Hematopoietic multipotent progenitor cell treated with erythropoietin and hydrocortisone succinate and interleukin-3 and kit ligand, for 4 days (in vitro differentiated cells): ENCODE data around the gene RPH3AL.
"Not testable (repeated sequence)": the region's sequence is repeated elsewhere in the genome, so short reads cannot be mapped to it uniquely, and the experiment has no call there.

ENCODE experiments used
- DNase-seq: peaks from one replicate; pipeline ENCODE4 v3.0.0-alpha.2; 2015

Gene RPH3AL

DNA sequence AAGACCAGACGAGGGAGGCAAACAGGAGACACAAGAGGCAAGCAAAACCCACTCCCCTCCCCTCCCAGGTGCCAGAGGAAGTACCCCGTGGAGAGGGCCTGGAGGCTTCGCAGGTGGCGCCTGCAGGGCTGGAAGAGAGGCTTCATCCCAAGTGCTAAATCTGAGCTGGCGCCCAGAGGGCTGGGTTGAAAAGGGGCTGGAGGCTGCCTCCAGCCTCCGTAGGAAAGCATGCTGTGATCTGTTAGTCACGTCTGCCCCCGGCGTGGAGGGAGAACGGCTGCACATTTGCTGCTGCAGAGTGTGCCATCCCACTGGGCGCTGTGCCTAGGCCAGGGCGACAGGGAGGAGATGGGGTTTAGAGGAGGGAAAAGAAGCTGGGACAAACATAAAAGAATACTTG is 16.9 kb downstream of the RPH3AL start:
- DNase-seq: no peak

DNA sequence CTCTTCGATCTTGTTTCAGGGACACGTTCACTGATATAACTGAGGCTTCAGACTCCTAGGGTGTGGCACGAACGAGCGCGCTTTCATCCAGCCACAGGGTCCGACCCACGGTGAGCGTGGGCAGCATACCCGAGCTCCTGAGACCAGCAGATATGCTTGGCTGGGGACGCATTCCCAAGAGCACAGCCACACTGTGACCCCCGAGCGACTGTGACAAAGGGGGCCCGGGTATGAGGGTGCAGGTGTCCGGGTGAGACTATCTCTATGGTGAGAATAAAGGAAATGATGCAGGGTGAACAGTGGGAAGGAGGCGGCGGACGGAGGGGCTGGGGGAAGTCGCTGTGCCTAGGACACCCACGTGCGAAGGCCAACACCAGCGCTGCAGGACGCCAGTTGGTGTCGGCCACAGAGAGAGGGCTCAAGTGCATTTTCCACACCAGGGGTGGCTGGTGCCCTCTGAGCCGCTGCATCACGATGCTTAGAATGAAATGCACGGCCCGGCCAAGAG is 17.6 kb downstream of the RPH3AL start:
- peak; percentile 51 for DNase-seq

DNA sequence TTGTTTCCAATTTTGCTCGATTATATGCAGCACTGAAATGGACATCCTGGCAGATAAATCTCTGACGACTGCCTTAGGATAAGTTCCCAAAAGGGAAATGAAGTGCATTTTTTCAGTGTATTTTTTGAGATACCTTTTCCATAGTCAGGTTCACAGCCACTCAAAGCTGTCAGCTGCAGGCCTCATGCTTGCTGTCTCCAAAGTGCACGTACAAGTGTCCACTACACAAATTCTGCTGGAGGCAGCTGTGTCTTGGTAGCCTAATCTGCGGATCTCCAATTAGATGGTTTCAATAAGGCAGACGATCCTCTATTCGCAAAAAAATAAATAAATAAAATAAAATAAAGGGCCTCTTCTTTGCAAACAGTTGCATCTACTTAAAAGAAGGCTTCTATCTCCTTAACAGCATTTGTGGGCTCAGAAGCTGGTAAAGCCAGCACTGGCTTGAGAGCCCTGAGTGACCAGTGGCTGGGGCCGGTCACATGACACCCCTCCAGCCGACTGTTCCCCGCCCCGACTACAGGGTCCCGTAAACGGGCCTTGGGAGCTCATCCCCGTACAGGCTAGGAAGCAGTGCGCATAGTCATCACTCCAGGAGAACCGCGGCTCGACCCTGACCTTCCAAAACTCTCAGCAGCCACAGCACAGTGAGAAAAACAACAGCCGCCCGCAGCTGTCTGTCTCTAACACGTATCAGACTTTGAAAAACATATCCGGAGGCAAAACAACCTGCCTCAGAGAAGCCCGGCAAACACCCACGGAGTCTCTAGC is 18.8 kb downstream of the RPH3AL start:
- DNase-seq: peak; percentile 15

DNA sequence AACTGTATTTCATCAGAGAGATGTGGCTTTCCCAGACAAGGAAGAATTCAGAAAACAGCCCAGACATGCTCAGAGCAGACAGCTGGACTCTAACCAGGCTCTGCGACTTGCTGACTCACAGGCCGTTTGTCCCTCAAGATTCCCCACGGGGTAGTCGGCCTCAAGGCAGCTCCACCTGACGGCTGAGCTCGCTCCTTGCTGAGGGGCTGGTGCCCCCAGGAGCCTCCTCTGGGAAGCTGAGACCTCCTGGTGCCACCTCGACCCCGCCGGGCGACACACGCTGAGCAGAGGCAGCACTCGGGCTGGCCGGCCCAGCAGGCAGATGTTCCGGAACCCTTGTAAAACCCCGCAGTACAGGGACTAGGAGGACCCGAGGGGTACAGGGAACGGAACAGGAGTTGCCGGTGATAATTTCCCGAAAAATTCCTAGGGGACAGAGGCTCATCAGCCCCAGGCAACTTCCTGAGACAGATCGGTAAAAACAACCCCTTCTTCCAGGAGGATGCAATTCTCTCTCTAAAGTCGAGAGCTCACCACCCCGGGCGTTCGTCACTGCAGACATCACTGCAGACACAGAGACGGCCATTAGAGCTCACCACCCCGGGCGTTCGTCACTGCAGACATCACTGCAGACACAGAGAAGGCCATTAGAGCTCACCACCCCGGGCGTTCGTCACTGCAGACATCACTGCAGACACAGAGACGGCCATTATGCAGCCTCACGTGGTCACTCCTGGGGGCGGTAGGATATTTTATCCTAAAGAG is 19.9 kb downstream of the RPH3AL start:
- no peak for DNase-seq

DNA sequence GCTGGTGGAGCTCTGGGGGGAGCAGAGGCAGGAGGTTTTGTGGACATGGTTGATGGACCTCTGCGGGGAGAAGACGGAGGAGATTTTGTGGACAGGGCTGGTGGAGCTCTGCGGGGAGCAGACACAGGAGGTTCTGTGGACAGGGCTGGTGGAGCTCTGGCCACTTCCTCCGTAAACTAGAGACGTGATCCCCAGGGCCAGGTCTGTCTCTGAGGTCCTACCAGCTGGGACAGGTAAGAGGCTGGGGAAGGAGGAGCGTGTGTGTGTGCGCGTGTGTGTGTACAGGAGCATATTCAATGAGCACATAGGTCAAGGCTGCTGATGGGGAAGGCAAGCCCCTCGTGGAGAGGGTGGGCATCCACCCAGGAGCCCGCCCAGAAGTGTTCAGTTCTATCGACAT is 20.6 kb downstream of the RPH3AL start:
- DNase-seq: no peak

DNA sequence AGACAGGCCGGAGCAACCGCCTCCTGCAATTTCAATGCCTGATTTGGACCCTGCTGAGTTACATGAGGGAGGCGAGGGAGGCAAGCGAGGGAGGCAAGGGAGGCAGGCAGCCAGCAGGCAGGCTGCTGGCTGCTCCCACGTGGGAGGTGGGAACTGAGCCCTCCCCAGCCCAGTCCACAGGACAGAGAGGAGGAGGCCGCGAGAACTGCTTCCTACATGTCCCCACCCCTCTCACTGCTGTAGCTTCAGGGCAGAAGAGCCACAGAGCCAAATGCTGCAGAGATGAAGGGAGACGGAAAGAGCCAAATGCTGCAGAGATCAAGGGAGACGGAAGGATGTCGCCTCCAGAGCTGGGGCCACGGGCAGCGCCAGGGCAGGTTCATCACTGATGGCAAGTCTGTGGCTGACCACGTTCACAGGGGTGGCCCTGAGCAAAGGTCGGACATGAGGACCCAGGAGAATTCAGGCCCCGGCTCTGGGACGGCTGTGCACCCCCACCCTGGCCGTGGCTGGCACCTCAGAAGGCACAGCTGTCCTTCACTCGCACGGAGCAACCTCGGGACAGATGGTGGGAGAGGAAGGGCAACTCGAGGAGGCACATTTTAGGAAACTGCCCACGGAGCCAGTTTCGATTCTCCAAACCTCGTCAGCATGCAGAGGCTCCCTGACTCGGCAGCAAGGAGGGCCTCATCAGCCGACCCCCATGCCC is 21.5 kb downstream of the RPH3AL start:
- no peak for DNase-seq

DNA sequence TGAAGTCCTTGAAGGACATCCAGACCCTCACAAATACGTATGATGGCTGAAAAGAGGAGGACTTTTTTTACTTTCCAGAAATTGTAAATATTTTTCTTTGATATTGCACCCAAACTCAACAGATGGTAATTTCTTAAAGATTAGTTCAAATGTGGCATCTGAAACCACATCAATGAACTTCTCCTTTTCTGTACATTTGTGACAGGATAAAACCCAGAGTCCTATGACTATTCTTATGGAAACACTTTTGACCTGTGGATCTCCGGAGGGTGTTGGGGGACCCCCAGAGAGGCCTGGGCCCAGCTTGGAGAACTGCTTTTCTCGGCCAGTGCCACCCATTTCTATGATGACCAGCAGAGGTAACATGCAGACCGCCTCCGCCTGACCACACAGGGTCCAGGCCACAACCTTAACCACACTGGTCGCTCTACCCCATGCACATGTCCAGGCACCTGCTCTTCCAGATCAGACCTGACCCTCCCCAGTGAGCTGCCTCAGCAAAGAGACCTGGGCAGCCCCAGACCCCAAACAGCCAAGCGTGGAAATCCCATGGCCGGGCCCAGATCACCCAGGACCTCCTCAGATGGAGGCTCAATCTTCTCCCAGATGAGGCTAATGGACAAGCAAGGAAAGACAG is 22.7 kb downstream of the RPH3AL start:
- DNase-seq: peak; percentile 78

DNA sequence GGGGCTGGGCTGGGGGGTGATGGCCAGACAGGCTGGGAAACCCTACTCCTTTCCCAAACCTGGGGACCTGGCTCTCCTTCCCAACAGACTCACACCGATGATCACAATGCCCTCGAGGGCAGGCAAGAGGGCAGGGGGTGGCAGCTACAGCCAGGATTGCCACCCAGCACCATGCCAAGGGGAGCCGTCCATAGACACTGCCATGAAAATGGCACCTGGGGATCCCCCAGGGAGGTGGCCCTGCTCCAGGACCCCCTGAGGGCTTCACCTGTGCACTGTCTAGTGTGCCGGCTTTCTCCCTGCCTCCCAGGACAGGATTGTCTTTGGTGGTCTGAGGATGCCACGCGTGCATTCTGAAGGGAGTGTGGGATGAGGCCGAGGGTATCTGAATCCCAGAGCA is 24.6 kb downstream of the RPH3AL start:
- no peak for DNase-seq

DNA sequence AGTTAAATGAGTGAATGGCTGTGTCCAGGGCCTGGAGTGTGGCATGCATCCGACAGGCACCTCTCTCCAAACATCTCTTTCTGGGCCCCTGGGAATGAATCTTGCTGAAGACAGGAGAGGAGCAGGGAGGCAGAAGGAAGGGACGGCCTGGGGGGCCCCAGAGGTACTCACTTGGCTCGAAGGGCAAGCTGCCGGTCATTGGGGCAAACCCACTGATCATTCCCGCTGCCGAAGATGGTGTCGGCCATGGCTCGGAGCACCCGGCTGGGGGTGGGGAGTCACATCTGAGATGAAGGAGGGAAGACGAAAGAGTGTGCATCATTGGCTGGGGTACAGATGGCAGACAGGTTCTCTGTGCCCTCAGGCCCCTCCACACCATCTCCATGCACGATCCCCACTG is 25.3 kb downstream of the RPH3AL start:
- DNase-seq: no peak

DNA sequence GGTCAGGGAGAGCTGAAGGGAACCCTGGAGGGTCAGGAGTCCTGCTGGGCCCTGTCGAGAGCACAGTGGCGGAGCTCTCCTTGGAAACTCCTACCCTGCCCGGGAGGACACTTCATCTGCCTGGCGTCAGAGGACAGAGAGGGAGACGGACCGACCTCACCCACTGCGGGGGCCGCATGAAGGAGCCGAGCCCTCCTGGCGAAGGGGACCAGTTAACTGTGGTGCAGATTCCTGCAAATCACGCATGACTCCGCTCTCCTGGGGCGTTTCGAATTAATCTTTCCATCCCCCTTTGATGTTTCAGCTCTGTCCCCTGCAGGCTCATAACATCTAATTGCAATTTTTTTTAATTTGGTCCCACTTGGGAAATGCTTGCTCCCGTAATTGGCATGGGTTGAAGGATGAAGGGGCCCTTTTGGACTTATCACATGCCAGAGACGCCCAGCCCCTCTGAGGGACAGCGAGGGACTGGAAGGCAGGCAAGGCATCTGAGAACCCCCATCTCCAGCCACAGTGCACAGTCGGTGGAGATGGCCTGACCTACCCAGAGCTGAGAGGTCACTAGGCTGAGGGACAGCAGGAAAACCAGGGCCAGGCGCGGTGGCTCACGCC is 26.5 kb downstream of the RPH3AL start:
- DNase-seq: no peak

DNA sequence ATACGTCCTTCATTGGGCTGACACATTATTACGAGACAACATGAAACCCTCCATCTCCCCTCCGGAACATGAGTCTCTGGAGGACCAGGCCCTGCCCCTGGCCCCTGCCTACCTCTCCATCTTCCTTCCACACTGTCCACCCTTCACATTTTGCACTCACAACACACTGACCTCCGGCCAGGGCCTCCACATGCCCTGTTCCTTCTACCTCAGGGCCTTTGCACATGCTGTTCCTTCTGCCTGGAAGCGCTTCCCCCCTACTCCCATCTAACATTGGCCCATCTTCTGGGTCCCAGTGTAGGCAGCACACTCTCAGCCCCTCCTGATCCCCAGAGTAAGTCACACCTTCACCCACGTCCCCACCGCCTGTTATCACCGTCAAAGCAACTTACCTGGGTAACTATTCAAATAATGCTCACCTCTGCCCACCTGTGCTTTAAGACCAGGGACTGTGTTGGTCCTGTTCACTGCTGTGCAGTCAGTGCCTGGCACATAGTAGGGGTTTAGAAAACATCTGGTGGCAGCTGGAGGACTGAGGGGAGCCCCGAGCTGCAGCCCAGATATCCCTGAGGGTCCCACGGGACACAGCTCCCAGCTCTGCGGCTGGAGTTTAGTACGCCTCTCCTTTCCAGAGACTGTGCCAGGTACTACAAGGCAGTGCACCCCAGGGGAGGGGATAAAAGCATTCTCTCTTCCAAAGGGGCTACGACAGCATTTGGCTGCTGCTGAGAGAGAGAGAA is 27.2 kb downstream of the RPH3AL start:
- DNase-seq: no peak

DNA sequence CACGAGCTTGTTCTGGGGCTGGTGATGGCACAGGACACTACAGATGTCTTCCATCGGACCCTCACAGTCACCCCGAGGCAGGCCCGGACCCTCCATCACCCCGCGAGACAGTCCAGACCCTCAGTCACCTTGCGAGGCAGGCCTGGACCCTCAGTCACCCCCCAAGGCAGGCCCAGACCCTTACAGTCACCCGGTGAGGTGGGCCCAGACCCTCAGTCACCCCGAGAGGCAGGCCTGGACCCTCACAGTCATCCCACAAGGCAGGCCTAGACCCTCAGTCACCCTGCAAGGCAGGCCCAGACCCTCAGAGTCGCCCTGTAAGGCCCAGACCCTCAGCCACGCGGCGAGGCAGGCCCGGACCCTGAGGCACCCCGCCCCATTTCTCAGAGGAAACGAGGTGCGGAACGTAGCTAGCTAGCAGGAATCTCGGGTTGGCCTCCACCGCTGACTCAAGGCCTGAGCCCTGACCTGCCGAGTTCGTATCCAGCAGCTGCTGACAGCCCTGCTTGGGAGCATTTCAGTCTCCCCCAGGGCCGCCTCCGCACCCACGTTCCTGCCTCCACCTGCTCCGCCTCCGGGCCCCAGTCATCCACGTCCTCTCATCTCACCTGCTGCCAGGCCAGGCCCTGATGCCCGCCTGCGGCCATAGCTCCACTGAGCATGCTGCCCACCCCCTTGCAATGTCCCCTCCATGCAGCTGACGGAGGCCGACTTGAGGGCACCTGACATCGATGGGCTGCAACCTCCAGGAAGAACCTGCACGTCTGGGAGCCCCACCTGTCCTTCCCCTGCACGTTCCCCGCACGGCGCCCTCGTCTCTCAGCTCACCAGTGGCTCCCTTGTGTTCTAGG is 28.7 kb downstream of the RPH3AL start:
- no peak for DNase-seq

DNA sequence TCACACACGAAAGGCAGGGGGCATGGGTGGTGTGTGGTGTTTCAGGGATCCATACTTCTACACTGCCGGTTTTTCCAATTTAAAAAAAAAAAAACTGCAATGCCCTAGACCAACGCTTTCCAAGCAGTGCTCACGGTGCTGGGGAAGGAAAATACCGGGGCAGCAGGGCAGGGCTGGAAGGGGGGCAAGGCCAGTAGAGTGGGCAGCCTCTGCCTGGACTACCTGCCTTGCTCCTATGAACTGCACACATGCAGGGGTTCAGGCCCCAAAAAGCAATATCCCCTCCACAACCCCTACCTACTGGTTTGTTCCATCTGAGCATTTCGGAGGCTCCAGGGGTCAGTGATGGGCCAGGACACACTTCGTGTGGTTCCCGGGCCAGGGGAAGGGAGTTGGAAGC is 29.4 kb downstream of the RPH3AL start:
- no peak for DNase-seq

DNA sequence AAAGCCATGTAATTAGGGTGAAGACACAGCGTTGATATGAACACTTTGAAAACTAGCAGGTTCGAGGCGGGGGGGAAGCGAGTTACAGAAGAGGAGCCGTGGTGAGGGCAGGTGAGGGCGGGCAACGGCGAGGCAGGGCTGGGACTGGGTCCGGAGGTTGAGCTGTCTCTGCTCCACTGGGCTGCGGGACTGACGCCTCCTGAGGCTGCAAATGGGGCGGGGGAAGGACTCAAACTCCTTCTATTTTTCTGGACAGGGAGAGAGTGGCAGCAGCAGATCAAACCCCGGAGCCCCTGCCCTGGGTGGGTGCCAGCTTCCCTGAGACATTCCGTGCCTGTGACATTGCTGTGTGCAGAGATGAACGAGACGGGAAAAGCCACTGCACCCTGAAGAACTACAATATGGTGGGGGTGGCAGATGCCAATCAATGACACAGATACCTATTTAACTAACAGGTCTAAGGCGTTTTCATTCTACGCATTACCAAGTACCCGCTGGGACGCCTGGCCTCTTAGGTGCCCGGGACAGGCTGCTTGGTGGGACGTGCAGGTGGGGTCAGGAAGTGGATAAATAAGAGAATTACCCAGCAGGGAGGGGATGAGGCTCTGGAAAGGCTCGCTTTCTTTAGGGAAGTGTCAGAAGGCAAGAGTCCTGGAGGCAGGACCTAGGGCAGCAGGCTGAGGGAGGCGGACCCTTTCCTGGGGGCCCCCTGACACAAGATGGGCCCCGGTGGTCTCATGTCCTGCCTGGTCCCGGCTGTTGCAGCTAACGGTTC is 30.4 kb downstream of the RPH3AL start:
- no peak for DNase-seq

DNA sequence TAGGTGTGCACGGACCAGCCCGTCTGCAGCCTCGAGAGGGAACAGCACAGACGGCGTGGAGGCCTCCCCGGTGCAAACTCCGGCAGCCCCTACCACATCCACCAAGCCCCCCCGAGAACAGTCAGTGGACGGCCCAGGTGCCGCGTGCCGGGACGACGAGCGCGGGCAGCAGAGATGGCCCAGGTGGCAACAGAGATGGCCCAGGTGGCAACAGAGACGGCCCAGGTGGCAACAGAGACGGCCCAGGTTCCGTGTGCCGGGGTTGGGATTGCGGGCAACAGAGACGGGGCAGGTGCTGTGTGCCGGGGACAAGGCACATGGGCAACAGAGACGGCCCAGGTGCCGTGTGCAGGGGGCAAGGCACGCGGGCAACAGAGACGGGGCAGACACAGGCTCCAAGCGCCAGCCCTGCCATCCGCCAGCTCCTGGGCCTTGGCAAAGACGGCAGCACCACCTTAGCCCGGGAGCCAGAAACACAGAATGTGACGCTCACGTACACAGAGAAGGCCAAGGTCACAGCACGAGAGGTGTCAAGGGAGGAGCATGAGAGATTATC is 31.1 kb downstream of the RPH3AL start:
- no peak for DNase-seq

DNA sequence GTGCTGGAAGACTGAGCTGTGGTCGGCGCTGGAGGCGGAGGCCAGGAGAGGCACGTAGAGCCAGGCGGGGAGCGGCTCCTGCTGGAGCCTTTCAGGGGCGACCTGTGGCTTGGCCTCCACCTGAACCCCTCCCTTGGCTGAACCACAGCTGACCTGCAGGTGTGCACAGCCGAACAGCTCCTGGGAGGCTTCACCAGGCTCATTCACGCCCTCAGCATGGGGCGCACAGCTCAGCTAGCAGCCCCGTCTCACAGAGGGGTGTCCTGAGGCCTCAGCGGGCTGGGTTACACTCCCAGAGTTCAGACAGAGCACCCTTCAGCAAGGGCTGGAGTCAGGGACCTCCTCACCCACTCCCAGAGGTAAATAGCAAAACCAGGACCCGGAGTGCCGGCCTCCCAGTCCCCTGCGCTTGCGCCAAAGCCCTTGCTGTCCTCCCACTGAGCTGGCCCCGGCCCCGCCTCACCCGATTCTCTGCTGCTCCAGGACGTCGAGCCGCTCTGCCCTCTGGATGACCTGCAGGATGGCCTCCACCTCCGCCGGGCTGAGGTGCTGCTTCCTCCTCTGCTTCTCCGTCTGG is 31.7 kb downstream of the RPH3AL start:
- DNase-seq: no peak

DNA sequence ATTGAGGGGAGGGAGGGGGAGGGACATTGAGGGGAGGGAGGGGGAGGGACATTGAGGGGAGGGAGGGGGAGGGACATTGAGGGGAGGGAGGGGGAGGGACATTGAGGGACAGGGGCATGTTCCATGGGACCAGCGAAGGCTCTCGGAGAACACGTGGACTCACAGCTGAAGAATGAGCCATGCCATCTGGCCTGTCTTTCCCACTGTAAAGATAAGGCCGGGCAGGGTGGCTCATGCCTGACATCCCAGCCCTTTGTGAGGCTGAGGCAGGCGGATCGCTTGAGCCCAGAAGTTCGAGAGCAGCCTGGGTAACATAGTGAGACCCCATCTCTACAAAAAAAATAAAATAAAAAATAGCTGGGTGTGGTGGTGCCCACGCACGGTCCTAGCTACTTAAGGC is 32.5 kb downstream of the RPH3AL start:
- DNase-seq: no peak

DNA sequence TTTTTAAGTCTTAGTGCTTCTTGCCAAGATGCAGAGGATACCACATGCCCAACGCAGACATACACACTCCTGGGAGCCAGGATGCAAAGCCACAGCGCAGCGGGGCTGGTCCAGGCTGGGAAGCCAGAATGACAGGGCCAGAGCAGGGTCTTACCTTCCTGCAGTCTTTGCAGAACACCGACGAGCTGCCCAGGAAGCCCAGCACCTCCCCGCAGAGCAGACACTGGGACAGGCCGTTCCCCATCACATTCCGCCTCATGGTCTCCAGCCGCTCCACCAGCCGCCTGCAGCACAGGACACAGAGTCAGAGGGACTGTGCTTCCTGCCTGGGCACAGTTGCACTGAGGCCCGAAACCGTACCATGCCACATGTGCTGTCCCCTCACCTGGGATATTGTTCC is 33.3 kb downstream of the RPH3AL start:
- no peak for DNase-seq

DNA sequence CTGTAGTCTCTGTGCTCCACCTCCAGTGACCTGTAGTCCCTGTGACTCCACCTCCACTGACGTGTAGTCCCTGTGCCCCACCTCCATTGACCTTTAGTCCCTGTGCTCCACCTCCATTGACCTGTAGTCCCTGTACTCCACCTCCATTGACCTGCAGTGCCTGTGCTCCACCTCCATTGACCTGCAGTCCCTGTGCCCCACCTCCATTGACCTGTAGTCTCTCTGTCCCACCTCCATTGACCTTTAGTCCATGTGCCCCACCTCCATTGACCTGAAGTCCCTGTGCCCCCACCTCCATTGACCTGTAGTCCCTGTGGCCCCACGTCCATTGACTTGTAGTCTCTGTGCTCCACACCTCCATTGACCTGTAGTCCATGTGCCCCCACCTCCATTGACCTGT is 35.5 kb downstream of the RPH3AL start:
- not testable (repeated sequence) for DNase-seq
